ENCODE results near the gene RERG. TPM values are rescaled to one million over a fixed set of nuclear protein-coding genes. Genes with fewer than 3 reads are reported as not detected.

Gene RERG
- total and polyA plus RNA-seq, 2 experiments from 2014 or later = 1.1 to 1.5 TPM

DNA sequence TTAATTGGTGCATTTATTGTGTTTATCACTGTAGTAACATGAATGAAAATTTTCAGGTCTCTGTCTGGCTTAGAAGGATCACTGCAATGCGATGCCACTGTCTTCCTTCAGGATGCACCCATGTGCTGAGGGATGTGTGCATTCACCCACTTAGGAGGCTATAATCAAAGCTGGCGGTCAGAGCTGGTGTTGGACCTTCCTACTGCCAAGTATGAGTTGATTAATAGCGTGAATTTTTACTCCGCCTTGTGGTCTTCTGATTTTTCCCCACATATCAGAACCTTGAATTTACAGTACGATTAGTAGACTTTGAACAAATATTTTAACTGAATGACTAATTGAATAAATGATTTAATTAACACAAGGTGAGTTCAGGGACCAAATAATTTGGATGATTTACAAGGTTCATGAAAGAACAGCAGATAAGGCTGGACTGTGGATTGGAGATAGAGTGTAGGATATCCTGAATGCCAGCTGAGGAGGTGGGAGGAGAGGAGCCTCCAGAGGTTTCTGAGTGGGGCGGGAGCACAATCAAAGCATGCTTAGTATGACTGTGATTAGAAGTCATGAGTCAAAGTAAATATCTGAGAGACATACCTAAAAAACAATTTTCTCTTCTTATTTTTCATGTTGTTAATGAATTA lies 50.1 kb downstream of the RERG start:
- Histone ChIP-seq H3F3A (replicated peaks; ENCODE audit: low read depth) (no peaks in the 10 kb centered on the region), H3K4me3 (no peak overlapping the region), H3K9me2 (ENCODE audit: insufficient read depth) (peaks cover 2% of the 10 kb centered on the region; the same call in 1 of the 2 replicates), H3K79me2 (replicated peaks; ENCODE audit: insufficient read depth) (no peaks in the 10 kb centered on the region), H3K4me1 (ENCODE audit: insufficient read depth) (no peaks in the 10 kb centered on the region), H3K36me3 (ENCODE audit: insufficient read depth) (no peaks in the 10 kb centered on the region), H4K20me1 (replicated peaks; ENCODE audit: insufficient read depth) (no peaks in the 10 kb centered on the region), H3K27ac (ENCODE audit: low read depth) (no peak overlapping the region), H3K4me2 (no peak overlapping the region), H2AFZ (no peak overlapping the region), H3K27me3 (ENCODE audit: insufficient read depth) (no peaks in the 10 kb centered on the region)
- H3K4me1 Mint-ChIP-seq = peaks cover 6% of the 10 kb centered on the region; the same call in 2 of the 3 replicates
- TF ChIP-seq EZH2phosphoT487 (IDR thresholded peaks at IDR 0.05; ENCODE audit: unreplicated experiment) = no peak
- no peak for TF ChIP-seq REST (IDR thresholded peaks at IDR 0.05; ENCODE audit: unreplicated experiment)
- no peak for TF ChIP-seq EZH2 (IDR thresholded peaks at IDR 0.05; ENCODE audit: low read depth, unreplicated experiment)
- no peak for TF ChIP-seq JUNB (IDR thresholded peaks at IDR 0.05; ENCODE audit: unreplicated experiment)
- TF ChIP-seq ZNF114 (CRISPR knock-in tag; IDR thresholded peaks at IDR 0.05) = no peak
- TF ChIP-seq NANOG (IDR thresholded peaks at IDR 0.05; ENCODE audit: borderline replicate concordance) = no peak
- no peaks in the 10 kb centered on the region for H3K36me3 Mint-ChIP-seq (ENCODE audit: low read depth)
- no peak overlapping the region for H3K4me3 Mint-ChIP-seq
- DNase-seq (ENCODE audit: low spot score) (no peak), ATAC-seq (no peak)
- no peak overlapping the region for H3K27ac Mint-ChIP-seq
- no peaks in the 10 kb centered on the region for H3K9me3 Mint-ChIP-seq
- no peaks in the 10 kb centered on the region for H3K27me3 Mint-ChIP-seq (ENCODE audit: insufficient read depth, low read depth, poor library complexity)

- H3K27me3 Mint-ChIP-seq (ENCODE audit: insufficient read depth, low read depth, poor library complexity) = peaks cover 5% of the 10 kb centered on the region
- Histone ChIP-seq H3K4me1 (ENCODE audit: insufficient read depth) (no peaks in the 10 kb centered on the region), H3K36me3 (ENCODE audit: insufficient read depth) (no peaks in the 10 kb centered on the region), H3K9me2 (ENCODE audit: insufficient read depth) (peaks cover 12% of the 10 kb centered on the region), H3K79me2 (replicated peaks; ENCODE audit: insufficient read depth) (no peaks in the 10 kb centered on the region), H3K4me2 (no peak overlapping the region), H3F3A (replicated peaks; ENCODE audit: low read depth) (no peaks in the 10 kb centered on the region), H3K27me3 (ENCODE audit: insufficient read depth) (no peaks in the 10 kb centered on the region), H4K20me1 (replicated peaks; ENCODE audit: insufficient read depth) (no peaks in the 10 kb centered on the region), H3K27ac (ENCODE audit: low read depth) (no peak overlapping the region), H2AFZ (no peak overlapping the region), H3K4me3 (no peak overlapping the region)
- H3K4me1 Mint-ChIP-seq = peaks cover 7% of the 10 kb centered on the region
- ATAC-seq (no peak), DNase-seq (ENCODE audit: low spot score) (no peak)
- H3K27ac Mint-ChIP-seq = no peak overlapping the region
- H3K4me3 Mint-ChIP-seq = no peak overlapping the region
- no peaks in the 10 kb centered on the region for H3K36me3 Mint-ChIP-seq (ENCODE audit: low read depth)
- TF ChIP-seq REST (IDR thresholded peaks at IDR 0.05; ENCODE audit: unreplicated experiment) = no peak
- no peak for TF ChIP-seq CREB1 (CRISPR knock-in tag; IDR thresholded peaks at IDR 0.05; ENCODE audit: low read depth)
- no peak for TF ChIP-seq POLR2AphosphoS5 (IDR thresholded peaks at IDR 0.05; ENCODE audit: low read depth)
- no peak for TF ChIP-seq ZNF331 (CRISPR knock-in tag; IDR thresholded peaks at IDR 0.05; ENCODE audit: low read depth)
- TF ChIP-seq, protein P1, sequence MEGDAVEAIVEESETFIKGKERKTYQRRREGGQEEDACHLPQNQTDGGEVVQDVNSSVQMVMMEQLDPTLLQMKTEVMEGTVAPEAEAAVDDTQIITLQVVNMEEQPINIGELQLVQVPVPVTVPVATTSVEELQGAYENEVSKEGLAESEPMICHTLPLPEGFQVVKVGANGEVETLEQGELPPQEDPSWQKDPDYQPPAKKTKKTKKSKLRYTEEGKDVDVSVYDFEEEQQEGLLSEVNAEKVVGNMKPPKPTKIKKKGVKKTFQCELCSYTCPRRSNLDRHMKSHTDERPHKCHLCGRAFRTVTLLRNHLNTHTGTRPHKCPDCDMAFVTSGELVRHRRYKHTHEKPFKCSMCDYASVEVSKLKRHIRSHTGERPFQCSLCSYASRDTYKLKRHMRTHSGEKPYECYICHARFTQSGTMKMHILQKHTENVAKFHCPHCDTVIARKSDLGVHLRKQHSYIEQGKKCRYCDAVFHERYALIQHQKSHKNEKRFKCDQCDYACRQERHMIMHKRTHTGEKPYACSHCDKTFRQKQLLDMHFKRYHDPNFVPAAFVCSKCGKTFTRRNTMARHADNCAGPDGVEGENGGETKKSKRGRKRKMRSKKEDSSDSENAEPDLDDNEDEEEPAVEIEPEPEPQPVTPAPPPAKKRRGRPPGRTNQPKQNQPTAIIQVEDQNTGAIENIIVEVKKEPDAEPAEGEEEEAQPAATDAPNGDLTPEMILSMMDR (conservative IDR thresholded peaks at IDR 0.05; ENCODE audit: low read depth in 2 of 2) = no peak
- H3K9me3 Mint-ChIP-seq = no peaks in the 10 kb centered on the region
Observed at GRCh38 chr12:15168026-15168678, 53.1 kb downstream of the RERG start.
